Hematopoietic multipotent progenitor cell treated with erythropoietin and hydrocortisone succinate and interleukin-3 and kit ligand, for 6 days (in vitro differentiated cells): Measurements from ENCODE around the gene NSMF.
"Not testable (repeated sequence)": the region's sequence is repeated elsewhere in the genome, so short reads cannot be mapped to it uniquely, and the experiment has no call there.

Experiments used
- DNase-seq: peaks from one replicate; pipeline ENCODE4 v3.0.0-alpha.2; 2015

The NSMF gene

DNA sequence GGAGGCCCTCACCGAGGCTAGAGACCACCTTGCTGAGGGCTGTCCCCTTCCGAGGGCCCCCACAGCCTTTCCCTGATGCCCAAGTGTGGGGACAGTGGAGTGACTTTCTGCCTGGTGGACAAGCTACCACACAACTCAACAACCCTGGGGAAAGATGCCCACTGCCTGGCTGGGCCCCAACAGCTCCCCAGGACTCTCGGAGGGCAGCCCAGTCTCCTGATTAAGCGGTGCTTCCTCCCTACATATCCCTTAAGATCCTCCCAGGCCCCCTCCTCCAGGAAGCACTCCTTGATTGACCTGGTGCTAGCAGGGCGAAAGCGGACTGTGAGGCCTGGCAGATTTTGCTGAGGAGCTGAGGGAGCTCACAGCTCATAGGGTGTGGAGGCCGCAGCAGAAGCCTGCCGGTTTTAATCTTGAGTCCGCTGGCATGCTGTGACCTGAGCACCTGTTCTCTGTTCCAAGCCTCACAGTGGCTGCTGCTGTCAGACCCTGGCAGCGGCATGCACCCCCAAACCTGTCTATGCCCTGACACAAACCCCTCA is 2.2 kb downstream of the NSMF start:
- DNase-seq, result no peak

DNA sequence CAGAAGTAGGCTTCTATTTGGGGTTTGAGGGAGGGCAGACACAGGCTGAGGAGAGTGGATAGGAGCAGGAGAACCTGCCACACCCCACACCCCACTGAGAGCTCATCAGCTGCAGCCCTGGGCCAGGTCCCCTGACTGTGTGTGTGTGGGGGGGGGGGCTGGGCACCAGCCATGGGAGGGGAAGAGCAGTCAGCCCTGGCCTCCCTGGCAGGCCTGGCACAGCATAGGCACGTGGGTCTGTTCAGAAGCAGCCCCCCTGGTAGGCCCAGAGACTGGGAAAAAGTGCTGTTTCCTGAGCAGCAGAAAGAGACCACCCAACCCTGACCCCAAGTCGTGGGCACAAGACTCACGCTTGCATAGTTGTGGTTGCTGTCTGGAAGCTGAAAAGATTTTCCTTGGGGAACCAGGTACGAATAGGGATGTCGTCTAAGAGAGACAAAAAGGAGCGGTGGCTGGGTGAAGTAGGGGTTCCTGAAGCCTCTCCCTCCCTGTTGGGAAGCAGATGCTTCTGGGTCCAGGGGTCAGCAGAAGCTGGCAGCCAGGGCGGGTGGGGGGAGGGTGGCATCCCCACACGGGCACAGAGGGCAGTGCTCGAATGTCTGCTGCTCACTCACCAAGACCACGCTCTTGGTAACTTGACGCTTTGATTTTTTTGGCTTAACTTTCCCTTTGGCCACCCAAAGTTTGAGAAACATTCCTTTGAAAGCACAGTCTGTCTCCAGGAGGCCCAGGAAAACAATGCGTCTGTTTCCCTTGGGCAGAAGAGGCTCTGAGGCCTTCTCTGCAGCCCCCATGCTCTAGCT is 2.9 kb downstream of the NSMF start:
- no peak for DNase-seq

DNA sequence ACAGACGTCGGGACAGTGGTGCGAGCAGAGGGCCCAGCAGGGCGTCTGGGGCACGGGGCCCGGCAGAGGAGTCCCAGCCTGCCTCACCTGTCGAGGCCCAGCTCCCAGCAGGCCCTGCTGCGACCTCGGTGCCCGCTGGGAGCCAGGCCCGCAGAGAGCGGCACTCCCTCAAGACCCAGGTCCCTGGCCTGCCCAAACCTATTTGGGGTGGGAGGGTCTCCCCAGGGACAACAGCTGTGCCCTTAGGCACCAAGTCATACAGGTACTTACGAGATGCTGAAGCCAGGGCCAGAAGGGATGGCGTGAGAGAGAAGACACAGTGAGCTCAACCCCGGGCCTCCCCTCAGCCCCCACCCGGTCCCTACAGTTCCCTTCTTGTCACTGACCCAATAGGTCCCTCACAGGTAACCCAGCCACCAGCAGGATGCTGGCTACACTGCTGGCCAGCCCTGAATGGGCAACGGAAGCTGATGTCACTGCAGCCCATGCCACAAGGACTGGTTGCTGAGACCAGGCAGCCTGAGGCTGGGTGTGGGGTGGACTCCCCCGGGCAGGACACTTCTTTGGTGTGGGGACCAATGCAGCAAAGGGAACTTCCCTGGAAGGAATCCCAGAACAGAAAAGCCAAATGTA is 3.7 kb downstream of the NSMF start:
- DNase-seq, result no peak

DNA sequence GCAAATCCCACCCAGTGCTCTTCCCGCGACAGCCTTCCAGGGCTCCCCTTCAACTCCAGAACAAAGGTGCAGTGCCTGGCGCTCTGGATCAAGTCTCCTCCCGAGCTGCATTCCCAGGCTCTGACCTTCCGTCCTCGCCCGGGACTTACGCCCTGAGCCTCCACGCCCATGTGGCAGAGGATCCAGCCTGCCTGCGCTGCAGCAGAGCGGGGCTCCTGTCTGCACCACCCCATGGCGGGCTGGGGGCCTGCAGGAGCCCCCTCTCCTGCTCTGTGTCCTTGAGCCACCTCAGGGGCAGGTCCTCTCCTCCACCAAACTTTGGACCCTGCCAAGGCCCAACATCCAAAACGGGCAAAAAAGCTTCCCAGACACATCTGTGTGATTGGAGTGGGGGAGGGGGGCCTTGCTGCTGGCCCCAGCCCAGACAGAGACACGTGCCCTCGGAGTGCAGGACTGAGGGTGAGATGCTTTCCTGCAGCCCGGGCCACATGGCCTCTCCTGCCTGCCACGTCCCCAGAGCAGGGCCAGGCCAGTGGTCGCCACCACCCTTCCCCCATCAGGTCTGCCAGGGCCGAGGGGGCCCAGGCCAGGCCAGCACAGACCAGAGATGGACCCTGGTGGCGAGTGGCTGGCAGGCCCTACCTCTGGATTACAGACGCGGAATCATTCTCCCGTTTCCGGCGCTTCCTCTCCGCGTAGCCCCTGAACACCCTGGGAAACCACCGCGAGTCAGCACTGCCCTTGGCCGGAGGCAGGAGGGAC is 4.4 kb downstream of the NSMF start:
- DNase-seq, result peak; percentile 39

DNA sequence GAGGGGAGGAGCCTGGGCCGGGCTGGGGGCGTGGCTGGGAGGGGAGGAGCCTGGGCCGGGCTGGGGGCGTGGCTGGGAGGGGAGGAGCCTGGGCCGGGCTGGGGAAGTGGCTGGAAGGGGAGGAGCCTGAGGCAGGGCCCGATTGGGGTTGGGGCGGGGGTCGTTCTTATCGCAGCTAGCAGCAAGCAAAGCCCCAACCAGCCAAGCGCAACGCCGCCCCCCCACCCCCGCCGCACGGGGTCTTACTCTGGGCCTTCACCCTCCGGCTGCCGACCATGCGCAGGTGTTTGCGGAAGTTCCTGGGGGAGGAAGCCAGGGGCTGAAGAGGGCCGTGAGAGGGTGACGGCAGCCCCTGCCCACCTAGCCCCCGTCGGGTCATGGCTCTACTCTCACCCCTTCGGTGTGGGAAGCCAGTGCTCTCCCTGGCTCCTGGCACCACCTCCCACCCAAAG is 5.0 kb downstream of the NSMF start:
- peak; percentile 74 for DNase-seq

DNA sequence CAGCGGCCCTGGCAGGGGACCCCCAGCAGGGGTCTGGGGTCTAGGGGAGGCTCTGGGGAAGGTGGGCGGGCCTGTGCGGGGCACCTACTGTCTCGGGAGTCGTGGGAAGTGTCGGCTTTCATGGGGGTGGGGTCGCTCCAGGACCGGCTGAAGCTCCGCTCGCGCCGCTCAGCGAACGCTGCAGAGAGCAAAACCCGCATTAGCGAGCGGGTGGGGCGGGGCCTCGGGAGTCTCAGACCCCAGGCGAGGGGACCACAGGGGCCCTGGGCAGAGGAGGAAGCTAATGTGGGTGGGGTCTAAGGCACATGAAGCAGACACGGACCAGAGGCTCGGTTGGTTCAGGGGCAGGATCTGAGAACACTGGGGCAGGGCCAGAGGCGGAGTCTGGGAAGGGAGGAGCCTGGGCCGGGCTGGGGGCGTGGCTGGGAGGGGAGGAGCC is 5.5 kb downstream of the NSMF start:
- DNase-seq, result peak; percentile 89

DNA sequence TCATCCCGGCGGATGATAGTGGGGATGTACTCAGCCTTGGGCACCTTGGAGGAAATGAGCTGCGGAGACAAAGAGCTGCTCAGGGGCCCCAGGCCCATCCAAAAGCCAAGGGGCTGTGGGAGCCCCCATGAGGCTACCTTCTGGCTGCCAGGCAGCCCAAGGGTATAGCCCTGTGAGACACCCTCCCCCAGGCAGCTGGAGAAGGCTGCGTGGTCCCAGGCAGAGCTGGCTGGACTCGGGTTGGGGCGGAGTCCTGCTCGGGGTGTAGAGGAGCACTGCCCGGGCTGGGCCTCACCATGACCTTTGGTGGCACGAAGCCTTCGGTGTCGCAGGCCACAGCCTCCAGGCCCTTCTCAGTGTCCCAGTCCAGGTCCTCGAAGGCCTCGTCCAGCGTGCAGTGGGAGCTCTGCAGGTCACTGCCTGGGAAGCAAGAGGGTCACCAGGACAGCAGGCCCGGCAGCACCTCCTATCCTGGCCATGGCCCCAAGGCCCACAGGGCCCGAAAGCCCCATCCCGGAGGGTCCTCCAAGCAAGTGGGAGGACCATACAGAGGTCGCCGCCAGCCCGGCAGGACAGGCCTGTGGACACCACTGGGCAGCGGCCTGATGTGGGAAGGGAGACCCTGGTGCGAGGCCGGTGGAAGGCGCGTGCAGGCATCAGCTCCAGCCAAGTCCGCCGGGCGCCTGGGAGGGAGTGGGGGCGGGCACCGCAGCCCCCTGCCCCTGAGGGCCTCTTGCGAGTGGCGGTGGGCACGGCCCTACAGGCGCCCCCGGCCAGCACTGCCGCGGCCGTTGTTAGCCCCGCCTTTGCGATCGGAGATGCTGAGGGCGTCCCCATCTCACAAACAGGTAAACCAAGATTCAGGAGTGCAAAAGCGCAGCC is 6.1 kb downstream of the NSMF start:
- no peak for DNase-seq

DNA sequence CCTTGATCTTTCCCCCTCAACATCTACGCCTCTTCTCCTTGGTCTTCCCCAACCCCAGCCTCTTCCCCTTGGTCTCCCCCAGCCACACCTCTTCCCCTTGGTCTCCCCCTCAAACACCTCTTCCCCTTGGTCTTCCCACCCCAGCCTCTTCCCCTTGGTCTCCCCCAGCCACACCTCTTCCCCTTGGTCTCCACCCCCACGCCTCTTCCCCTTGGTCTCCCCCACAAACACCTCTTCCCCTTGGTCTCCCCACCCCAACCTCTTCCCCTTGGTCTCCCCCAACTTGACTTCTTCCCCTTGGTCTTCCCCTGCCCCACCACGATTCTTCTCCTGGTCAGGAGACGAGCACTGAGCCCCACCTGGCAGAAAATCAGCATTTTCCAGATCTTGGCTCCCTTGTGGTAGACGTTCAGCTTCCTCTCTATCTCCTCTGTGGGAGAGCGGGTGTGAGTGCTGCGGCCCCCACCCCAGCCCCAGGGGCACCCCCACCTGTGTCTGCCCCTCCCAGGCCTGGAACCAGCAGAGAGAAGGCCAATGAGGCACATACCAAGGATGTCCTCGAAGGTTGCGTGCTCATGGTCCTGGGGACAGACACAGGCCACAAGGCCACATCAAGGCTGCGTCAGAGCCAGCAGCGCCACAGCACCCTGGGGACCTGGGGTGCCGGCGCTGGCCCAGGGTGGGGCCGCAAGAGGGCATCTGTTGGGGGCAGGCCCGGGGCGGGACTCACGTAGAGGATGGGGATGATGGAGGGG is 7.0 kb downstream of the NSMF start:
- no peak for DNase-seq

DNA sequence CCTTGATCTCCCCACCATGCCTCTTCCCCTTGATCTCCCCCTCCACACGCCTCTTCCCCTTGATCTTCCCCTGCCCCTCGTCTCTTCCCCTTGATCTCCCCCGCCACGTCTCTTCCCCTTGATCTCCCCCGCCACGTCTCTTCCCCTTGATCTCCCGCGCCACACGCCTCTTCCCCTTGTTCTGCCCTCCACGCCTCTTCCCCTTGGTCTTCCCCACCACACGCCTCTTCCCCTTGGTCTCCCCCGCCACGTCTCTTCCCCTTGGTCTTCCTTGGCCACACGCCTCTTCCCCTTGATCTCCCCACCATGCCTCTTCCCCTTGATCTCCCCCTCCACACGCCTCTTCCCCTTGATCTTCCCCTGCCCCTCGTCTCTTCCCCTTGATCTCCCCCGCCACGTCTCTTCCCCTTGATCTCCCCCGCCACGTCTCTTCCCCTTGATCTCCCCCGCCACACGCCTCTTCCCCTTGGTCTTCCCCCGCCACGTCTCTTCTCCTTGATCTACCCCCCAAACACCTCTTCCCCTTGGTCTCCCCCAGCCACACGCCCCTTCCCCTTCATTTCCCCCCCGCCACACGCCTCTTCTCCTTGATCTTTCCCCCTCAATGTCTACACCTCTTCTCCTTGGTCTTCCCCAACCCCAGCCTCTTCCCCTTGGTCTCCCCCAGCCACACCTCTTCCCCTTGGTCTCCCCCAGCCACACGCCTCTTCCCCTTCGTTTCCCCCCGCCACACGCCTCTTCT is 7.7 kb downstream of the NSMF start:
- not testable (repeated sequence) for DNase-seq

DNA sequence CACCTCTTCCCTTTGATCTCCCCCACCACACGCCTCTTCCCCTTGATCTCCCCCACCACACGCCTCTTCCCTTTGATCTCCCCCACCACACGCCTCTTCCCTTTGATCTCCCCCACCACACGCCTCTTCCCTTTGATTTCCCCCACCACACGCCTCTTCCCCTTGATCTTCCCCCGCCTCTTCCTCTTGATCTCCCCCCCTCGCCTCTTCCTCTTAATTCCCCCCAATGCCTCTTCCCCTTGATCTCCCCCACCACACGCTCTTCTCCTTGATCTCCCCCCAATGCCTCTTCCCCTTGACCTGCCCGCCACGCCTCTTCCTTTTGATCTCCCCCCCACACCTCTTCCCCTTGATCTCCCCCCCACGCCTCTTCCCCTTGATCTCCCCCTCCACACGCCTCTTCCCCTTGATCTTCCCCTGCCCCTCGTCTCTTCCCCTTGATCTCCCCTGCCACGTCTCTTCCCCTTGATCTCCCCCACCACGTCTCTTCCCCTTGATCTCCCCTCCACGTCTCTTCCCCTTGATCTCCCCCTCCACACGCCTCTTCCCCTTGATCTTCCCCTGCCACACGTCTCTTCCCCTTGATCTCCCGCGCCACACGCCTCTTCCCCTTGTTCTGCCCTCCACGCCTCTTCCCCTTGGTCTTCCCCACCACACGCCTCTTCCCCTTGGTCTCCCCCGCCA is 8.5 kb downstream of the NSMF start:
- not testable (repeated sequence) for DNase-seq

DNA sequence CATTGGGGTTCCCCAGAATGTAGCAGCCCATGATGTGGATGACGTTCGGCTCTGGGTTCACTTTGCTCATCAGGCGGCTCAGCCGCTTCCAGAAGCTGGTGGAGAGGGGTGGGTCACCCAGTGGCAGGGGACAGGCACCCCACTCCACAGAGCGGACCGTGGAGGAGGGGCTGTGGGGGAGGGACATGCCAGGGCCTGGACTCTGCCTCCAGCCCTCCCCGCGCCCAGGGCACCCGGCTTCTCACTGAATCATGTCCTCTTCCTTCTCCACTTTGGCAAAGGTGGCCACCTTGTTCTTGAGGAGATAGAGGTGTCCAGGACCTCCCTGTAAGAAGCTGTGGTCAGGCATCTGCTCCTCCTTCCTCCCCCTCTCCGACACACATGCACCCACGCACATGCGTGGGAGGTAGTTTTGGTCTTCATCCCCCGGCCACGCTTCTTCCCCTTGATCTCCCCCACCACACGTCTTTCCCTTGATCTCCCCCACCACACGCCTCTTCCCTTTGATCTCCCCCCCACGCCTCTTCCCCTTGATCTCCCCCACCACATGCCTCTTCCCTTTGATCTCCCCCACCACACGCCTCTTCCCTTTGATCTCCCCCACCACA is 9.1 kb downstream of the NSMF start:
- peak; percentile 41 for DNase-seq

DNA sequence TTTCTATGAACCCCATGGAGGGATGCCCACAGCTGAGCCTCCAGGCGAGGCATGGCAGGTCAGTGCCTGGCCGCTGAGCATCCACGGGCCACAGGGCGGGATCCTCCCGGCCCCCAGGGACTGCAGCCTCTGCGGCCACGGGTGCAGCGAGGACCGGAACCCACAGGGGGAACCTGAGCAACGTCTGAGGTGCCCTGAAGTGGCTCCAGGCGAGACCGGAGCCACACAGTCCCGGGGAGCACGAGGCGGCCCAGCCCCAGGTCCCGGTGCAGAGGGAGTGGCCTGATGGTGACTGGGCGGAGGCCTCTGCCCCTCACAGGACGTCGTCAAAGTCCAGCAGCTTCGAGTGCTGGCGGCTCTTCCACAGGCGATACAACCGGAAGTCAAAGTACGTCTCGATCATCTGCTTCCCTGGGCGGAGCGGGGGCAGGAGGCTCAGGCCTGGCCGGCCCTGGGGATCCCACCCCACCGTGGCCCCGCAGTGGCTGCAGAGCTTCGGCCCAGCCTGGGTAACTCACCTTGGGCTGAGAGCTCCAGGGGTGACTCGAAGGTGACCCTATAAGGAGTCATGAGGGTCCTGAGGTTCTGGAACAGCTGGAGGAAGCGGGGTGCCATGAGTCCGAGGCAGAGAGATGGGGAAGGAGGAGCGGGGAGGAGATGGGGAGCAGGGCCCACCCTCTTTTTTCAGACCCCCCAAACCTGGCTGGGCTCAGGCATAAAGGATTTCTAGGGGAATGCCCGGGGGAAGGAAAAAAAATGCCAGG is 9.9 kb downstream of the NSMF start:
- no peak for DNase-seq

DNA sequence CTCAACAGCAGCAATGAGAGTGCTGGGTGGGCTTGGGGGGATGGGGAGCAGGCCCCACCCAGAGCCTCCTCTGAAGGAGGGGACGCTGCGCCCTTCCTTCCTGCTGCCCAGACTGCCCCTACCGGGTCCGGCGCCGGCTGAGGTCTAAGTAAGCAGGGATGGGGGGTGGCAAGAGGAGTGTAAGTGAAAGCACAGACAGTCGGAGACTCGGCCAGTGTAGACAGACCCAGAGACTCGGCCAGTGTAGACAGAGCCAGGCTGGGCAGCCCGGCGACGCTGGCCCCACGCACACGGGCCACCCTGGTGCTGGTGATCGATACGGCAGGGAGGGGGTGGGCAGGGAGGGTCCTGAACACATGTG is 10.6 kb downstream of the NSMF start:
- no peak for DNase-seq

DNA sequence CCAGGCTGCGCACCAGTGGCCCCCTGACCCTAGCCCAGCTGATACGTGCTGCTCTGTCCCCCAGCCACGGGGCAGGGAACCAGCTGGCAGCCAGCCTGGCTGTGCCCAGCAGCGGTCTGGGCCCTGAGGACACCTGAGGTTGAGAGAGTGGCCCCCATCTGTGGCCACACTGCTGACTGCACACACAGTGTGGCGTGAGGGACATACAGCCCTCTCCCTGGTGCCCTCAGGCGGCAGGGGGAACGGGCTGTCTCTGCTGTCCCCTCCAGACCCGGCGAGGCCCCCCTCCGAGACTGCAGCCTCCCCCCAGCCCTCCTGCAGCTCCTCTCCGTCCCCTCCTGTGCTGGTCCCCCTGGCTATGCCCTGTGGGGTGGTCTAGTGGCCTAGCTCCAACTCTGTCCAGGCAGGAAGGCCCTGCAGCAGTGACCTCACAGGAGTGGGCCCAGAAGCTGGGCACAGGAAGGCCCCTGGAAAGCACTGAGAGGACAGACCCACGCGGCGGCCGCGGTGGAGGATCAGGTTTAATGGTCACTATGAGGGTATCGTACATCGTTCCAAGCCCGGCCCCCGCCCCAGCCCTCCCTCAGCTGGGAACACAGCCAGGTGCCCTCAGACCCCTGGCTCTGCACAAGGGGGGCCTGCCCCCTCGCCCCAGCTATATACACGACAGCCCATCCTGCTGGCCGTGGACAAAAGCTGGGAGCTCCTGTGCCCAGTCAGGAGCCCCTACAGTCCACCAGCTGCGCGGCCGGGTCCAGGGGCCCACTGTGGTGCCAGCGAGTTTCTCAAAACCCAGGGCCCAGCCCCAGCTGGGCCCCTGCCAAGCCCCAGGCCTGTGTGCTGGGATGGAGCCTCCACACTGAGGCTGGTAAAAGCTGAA is 11.2 kb downstream of the NSMF start:
- DNase-seq, result no peak

DNA sequence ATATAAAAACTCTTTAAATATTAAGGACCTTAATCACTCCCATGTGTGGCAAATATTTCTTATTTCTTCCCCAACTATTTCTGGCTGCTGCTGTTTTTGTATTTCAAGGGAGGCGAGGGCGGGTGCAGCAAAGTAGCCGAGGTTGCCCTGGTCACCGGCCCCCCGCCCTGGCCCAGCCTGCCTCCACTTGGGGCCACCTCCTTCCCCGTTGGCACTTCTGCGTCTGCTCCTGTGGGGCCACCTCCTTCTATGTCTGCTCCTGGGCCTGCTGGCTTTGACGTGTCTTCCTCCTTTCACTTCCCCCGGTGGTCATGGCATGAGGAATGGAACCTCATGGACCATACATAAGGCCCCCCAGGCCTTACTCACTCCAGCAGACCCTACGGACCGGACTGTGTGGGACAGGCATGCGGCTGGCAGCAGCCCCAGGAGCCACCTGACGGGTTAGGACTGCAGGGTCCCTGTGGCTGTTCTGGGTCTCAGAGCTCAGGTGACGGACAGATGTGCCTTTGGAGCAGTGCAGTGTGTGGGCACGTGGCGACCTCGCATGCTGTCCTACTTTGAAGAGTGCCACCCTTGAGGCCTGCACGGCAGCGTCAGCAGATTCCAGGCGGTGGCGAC is 12.2 kb downstream of the NSMF start:
- DNase-seq, result no peak

DNA sequence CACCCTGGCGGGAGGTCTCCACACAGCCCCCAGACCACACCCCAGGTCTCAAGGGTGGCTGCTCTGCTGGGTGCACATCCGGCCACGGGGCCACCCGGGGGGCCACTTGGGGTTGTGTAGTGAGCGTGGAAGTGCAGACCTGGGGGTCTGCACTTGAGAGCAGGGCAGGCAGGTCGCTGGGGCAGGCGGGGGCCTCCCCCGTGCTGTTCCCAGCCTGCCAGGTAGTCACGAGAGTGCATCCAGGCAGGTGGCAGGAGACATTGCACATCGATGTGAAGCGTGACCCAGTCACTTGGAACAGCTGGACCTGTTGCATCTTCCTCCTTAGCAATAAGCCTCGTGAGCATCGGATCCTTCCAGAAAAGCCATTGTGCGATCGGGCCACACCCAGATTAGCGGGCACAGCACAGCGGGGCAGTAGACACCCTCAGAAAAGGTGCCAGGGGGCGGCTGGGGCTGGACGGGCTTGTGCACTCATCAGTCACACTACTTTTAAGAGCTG is 13.2 kb downstream of the NSMF start:
- no peak for DNase-seq

DNA sequence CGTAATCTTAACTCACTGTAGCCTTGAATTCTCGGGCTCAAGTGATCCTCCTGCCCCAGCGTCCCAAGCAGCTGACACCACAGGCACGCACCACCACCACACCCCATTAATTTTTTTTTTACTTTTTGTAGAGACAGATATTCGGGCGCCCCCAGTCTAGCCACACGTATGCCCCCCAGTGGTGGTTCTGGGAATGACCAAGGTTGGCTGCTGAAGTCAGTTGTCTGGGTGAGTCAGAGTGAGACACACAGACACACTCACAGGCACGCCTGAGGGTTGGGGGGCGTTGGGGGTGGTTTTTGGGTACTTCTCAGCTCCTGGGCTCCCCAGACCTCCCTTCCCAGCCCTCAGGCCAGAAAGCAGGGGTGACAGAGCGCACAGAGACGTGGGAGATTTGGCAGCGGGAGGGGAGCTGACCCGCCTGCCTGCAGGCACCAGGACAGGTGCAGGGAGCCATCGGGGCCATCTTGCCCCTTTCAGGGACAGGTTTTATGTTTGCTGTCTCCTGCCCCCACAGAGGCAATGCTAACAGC is 13.8 kb downstream of the NSMF start:
- peak; percentile 91 for DNase-seq
